Duodenal mucosa (tissue), 2 donors: ENCODE results near the gene IDS.

Experiments
- H3K27ac ChIP-seq: one replicate; pipeline ENCODE4 v1.7.0; 2013; ENCODE audit warnings: low read depth, low read length
- H3K27me3 ChIP-seq, 2 donors: one replicate each; pipeline ENCODE4 v1.7.0; 2013; ENCODE audit warnings: low read length in 2 of 2, control low read depth in 1 of 2; ENCODE audit not compliant: insufficient read depth in 2 of 2, control insufficient read depth in 1 of 2
- H3K36me3 ChIP-seq, 2 donors: one replicate each; pipeline ENCODE4 v1.7.0; 2013; ENCODE audit warnings: low read length in 2 of 2, control low read depth in 1 of 2; ENCODE audit not compliant: insufficient read depth in 2 of 2, control insufficient read depth in 1 of 2
- H3K4me1 ChIP-seq, 2 donors: one replicate each; pipeline ENCODE4 v1.7.0; 2013; ENCODE audit warnings: low read length in 2 of 2, control low read depth in 1 of 2; ENCODE audit not compliant: insufficient read depth in 2 of 2, control insufficient read depth in 1 of 2
- H3K4me3 ChIP-seq, 2 donors: one replicate each; pipeline ENCODE4 v1.7.0; 2013; ENCODE audit warnings: low read length in 2 of 2, low read depth in 1 of 2
- H3K9ac ChIP-seq, 2 donors: one replicate each; pipeline ENCODE4 v1.7.0; 2013; ENCODE audit warnings: low read length in 2 of 2, low read depth in 1 of 2
- H3K9me3 ChIP-seq, 2 donors: one replicate each; pipeline ENCODE4 v1.7.0; 2013; ENCODE audit warnings: low read length in 2 of 2, control low read depth in 1 of 2; ENCODE audit not compliant: control insufficient read depth in 1 of 2

The IDS gene

GRCh38 chrX:149467461-149467860, 37.6 kb downstream of the IDS start:
- H3K9me3 ChIP-seq, result no peaks in the 10 kb centered on the region
- H3K27me3 ChIP-seq, result no peaks in the 10 kb centered on the region
- H3K36me3 ChIP-seq, result no peaks in the 10 kb centered on the region
- H3K4me1 ChIP-seq, result no peaks in the 10 kb centered on the region
- H3K9ac ChIP-seq, result no peak overlapping the region
- H3K4me3 ChIP-seq, result no peak overlapping the region
- H3K27ac ChIP-seq, result no peak overlapping the region

GRCh38 chrX:149462849-149463248, 42.3 kb downstream of the IDS start:
- H3K36me3 ChIP-seq, result no peaks in the 10 kb centered on the region
- no peaks in the 10 kb centered on the region for H3K27me3 ChIP-seq
- H3K9me3 ChIP-seq, result no peaks in the 10 kb centered on the region
- no peaks in the 10 kb centered on the region for H3K4me1 ChIP-seq
- no peak overlapping the region for H3K9ac ChIP-seq
- H3K4me3 ChIP-seq, result no peak overlapping the region
- no peak overlapping the region for H3K27ac ChIP-seq

GRCh38 chrX:149461746-149462145, 43.4 kb downstream of the IDS start:
- no peaks in the 10 kb centered on the region for H3K9me3 ChIP-seq
- no peak overlapping the region for H3K4me3 ChIP-seq
- H3K9ac ChIP-seq, result no peak overlapping the region
- no peaks in the 10 kb centered on the region for H3K27me3 ChIP-seq
- no peaks in the 10 kb centered on the region for H3K36me3 ChIP-seq
- H3K4me1 ChIP-seq, result no peaks in the 10 kb centered on the region
- H3K27ac ChIP-seq, result no peak overlapping the region

GRCh38 chrX:149458586-149458985, 46.5 kb downstream of the IDS start:
- Histone ChIP-seq H3K27me3 (no peaks in the 10 kb centered on the region), H3K4me1 (no peaks in the 10 kb centered on the region), H3K4me3 (no peak overlapping the region), H3K27ac (no peak overlapping the region), H3K9ac (no peak overlapping the region), H3K36me3 (no peaks in the 10 kb centered on the region), H3K9me3 (no peaks in the 10 kb centered on the region)

- Histone ChIP-seq H3K36me3 (no peaks in the 10 kb centered on the region), H3K4me1 (no peaks in the 10 kb centered on the region), H3K4me3 (no peak overlapping the region), H3K27me3 (no peaks in the 10 kb centered on the region), H3K27ac (no peak overlapping the region), H3K9me3 (no peaks in the 10 kb centered on the region), H3K9ac (no peak overlapping the region)
Observed at GRCh38 chrX:149456476-149457245, 48.4 kb downstream of the IDS start.

- Histone ChIP-seq H3K9me3 (no peaks in the 10 kb centered on the region), H3K27me3 (no peaks in the 10 kb centered on the region), H3K27ac (no peak overlapping the region)
Observed at GRCh38 chrX:149455934-149456333, 49.2 kb downstream of the IDS start.

GRCh38 chrX:149453906-149454822, 50.9 kb downstream of the IDS start:
- H3K9me3 ChIP-seq, result no peaks in the 10 kb centered on the region
- no peak overlapping the region for H3K9ac ChIP-seq
- no peak overlapping the region for H3K4me3 ChIP-seq
- H3K27me3 ChIP-seq, result no peaks in the 10 kb centered on the region
- H3K27ac ChIP-seq, result no peak overlapping the region
- H3K36me3 ChIP-seq, result no peaks in the 10 kb centered on the region
- H3K4me1 ChIP-seq, result no peaks in the 10 kb centered on the region

More at GRCh38 chrX:149455934-149456333, 49.2 kb downstream of the IDS start:
- Histone ChIP-seq H3K36me3 (no peaks in the 10 kb centered on the region), H3K4me1 (no peaks in the 10 kb centered on the region), H3K9ac (no peak overlapping the region), H3K4me3 (no peak overlapping the region)

- H3K4me1 ChIP-seq, result no peaks in the 10 kb centered on the region
- H3K9me3 ChIP-seq, result no peaks in the 10 kb centered on the region
Observed at GRCh38 chrX:149453030-149453429, 52.1 kb downstream of the IDS start.

GRCh38 chrX:149433451-149433850, 71.7 kb downstream of the IDS start:
- H3K9ac ChIP-seq, result no peak overlapping the region
- no peaks in the 10 kb centered on the region for H3K4me1 ChIP-seq
- H3K27ac ChIP-seq, result no peak overlapping the region
- H3K9me3 ChIP-seq, result no peaks in the 10 kb centered on the region
- H3K36me3 ChIP-seq, result no peaks in the 10 kb centered on the region
- H3K4me3 ChIP-seq, result no peak overlapping the region
- H3K27me3 ChIP-seq, result no peaks in the 10 kb centered on the region

More at GRCh38 chrX:149453030-149453429, 52.1 kb downstream of the IDS start:
- no peak overlapping the region for H3K4me3 ChIP-seq
- no peak overlapping the region for H3K9ac ChIP-seq
- no peaks in the 10 kb centered on the region for H3K36me3 ChIP-seq
- H3K27me3 ChIP-seq, result no peaks in the 10 kb centered on the region
- no peak overlapping the region for H3K27ac ChIP-seq

DNA sequence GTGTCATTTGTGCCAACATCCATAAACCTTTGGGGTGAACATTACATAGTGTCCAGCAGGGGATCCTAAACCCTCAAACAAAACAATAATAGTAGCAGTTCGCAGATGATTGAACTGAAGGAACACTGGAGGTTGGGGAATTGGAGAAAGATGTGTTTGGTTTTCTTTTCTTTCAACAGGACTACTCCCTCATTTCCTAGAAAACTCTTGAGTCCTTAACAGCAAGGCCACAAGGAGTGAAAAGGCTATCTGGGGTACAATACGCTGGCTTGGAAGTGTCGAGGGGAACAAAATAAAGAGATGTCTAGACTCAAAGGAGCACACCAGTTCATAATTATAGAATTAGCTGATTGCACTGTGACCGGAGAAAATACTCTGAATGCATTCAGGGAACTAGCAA, 72.1 kb downstream of the IDS start:
- Histone ChIP-seq H3K27me3 (no peaks in the 10 kb centered on the region), H3K36me3 (no peaks in the 10 kb centered on the region), H3K4me1 (no peaks in the 10 kb centered on the region), H3K9me3 (no peaks in the 10 kb centered on the region), H3K27ac (no peak overlapping the region), H3K9ac (no peak overlapping the region), H3K4me3 (no peak overlapping the region)
